ENCODE data around the gene SORBS1.

The SORBS1 gene

DNA sequence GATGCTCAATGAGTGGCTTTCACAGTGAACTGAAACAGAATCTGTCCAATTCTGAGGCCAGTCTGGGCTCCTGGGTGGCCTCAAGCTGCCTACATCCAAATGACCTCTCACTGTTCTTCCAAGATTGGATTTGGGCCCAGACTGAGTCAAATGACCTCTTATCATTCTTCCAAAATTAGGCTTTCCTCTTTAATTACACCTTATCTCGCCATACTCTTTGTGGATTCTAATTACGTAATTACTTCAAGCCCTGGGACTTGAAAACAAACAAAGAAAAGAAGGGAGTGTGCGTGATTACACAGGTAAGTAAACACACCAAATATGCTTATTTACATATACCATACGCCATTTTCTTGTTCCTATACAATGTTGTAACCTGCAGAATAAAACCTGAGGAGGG, 18.8 kb downstream of the SORBS1 start:
- no peak for DNase-seq
- H3K36me3 Mint-ChIP-seq = no peaks in the 10 kb centered on the region
- H3K9me3 Mint-ChIP-seq = no peaks in the 10 kb centered on the region
- no peaks in the 10 kb centered on the region for H3K4me1 Mint-ChIP-seq
- H3K4me3 Mint-ChIP-seq = no peak overlapping the region
- peaks cover 8% of the 10 kb centered on the region for H3K27me3 Mint-ChIP-seq
- no peak overlapping the region for H3K27ac Mint-ChIP-seq
- CTCF ChIA-PET = no interaction called here

DNA sequence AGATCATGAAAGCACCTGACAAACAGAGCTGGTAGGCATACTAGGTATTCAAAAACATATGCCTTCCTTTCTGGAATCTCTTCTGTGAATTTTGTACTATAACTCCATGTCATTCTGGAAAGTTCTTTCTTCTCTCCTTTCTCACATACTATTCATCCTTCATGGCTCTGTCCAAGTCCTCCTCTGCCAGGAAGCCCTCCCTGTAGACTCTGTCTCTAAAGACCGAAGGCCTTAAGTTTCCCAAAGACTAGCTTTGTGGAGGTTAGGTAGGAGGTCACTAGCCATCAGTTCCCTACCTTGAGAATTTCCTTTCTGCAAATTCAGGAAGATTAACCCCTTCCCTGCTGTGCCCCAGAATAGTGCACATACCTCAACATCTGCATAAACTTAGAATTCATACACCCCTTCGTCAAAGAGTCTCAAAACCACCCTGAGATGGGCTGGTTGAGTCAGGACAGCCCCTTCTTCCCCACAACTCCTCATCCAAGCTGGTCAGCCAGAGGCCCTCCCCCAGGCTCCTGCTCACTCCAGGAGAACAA, 20.6 kb downstream of the SORBS1 start:
- Mint-ChIP-seq H3K4me1 (no peaks in the 10 kb centered on the region), H3K27ac (no peak overlapping the region)
- CTCF ChIA-PET = no interaction called here

DNA sequence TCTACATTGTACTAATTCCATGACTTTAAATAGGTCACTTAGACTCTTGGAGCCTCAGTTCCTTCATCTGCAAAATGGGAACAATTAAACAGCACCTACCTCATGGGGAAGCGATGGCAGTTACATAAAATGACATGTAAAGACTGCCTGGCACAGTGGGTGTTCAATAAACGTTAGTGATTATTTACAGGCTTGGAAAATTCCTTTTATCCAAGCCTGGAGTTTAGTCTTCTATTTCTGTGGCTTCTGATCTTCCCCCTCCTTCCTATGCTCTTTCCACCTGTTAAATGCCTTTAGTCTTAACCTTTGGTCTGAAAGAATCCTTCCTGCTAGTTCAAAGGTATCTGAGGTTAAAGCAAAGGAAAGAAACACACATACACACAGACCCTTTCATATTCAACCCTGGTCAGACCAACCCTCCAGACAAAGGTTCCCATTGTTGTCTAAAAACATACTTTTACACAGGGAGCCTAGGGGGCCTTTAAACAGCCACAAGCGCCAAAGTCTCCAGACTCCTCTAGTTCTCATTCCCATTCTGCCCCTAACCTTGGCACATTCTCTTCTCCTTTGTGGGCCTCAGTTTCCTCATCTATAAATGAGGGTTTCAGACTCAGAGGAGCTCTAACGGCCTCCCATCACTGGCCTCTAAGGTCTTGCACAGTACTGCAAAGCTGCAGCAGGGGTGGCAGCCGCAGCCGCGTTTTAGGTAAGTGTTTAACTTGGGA, 21.4 kb downstream of the SORBS1 start:
- Mint-ChIP-seq H3K36me3 (no peaks in the 10 kb centered on the region), H3K27me3 (peaks cover 5% of the 10 kb centered on the region), H3K27ac (no peak overlapping the region), H3K4me3 (no peak overlapping the region), H3K9me3 (no peaks in the 10 kb centered on the region), H3K4me1 (no peaks in the 10 kb centered on the region)
- CTCF ChIA-PET = no interaction called here
- no peak for DNase-seq

More for the DNA sequence above, 20.6 kb downstream of the SORBS1 start:
- Mint-ChIP-seq H3K27me3 (peaks cover 5% of the 10 kb centered on the region), H3K9me3 (no peaks in the 10 kb centered on the region), H3K36me3 (no peaks in the 10 kb centered on the region), H3K4me3 (no peak overlapping the region)
- DNase-seq = no peak

DNA sequence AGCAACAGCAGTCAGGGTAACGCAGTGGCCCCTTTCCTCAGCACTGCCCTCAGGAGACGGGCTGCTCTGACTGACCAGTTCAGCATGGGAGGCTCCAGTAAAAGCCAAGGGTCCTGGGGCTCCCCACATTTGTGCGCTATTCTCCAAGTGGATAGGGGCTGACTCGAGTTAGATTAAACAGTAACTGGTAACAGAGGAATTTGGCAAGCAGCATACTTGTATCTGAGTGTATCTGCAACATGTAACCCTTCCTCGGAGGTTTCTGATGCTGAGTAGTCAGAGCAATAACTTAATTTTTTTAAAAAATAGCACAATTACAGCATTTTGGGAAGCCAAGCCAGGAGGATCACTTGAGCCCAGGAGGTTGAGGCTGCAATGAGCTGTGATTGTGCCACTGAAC, 22.8 kb downstream of the SORBS1 start:
- no peaks in the 10 kb centered on the region for H3K36me3 Mint-ChIP-seq
- H3K27ac Mint-ChIP-seq = no peak overlapping the region
- no peak for DNase-seq
- peaks cover 5% of the 10 kb centered on the region for H3K27me3 Mint-ChIP-seq
- H3K4me3 Mint-ChIP-seq = no peak overlapping the region
- CTCF ChIA-PET = no interaction called here
- no peaks in the 10 kb centered on the region for H3K9me3 Mint-ChIP-seq
- no peaks in the 10 kb centered on the region for H3K4me1 Mint-ChIP-seq

DNA sequence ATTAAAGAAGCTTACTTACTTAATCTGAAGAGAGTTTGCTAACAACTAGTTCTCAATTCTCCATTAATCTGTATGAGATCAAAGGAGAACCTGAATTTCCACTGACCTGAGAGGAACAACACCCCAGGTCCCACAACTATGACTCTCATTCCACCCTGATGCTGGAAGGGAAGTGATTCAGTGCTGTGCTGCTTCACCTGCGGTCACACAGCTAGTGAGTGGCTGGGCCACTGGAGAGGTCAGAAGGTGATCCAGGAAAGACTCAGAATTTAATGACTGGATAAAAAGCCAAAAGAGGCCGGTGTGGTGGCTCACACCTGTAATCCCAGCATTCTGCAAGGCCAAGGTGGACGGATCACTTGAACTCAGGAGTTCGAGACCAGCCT, 23.6 kb downstream of the SORBS1 start:
- Mint-ChIP-seq H3K27me3 (peaks cover 5% of the 10 kb centered on the region), H3K27ac (no peak overlapping the region), H3K4me3 (no peak overlapping the region), H3K9me3 (no peaks in the 10 kb centered on the region), H3K36me3 (no peaks in the 10 kb centered on the region), H3K4me1 (no peaks in the 10 kb centered on the region)
- no peak for DNase-seq
- CTCF ChIA-PET = no interaction called here

DNA sequence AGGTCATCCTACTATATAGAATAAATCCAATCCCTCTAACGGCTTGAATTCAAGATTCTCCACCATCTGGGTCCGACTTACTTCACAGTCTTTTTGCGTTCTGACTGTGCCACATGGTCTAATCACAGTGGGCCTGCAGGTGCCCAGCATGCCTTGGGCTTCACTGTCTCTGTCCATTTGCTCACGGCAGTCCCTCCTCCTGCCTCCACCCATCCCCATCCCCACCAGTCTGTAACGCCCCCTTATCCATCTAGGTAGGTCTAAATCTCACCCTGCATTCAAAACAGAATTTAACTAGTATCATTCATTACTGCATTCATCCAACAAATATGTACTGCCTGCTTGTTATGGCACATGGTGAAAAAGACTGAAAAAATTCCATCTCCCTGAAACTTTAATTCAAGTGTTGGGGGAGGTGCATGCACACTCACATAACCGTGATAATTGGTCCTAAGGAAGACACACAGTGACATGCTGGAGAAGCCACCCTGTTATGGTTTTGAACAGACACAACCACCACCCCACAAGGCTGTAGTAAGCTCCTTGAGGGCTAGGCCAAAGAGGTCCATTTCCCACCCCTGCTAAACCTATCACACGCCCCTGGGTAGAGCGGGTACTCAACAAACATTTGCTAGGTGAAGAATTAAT, 24.2 kb downstream of the SORBS1 start:
- no peak for DNase-seq
- H3K4me3 Mint-ChIP-seq = no peak overlapping the region
- no peaks in the 10 kb centered on the region for H3K36me3 Mint-ChIP-seq
- CTCF ChIA-PET = no interaction called here
- peaks cover 7% of the 10 kb centered on the region for H3K27me3 Mint-ChIP-seq
- no peak overlapping the region for H3K27ac Mint-ChIP-seq
- H3K4me1 Mint-ChIP-seq = no peaks in the 10 kb centered on the region
- no peaks in the 10 kb centered on the region for H3K9me3 Mint-ChIP-seq

DNA sequence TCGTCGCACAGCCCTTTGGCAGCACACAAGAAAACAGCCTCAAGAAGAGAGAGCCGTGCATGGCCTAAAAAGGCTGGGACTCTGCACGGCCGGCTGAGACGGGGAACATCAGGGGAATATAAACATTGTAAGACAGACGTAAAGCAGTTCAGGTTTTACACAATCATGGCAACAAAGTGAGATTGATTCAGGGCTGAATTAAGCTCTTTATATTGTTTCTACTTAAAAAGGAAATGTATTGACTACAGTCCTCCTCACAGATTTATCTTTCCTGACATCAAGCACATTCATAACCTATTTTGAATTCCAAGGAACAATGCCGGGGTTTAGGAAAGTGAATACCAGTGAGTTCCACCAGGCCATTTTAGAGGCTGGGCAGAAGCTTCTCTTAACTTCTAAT, 25.2 kb downstream of the SORBS1 start:
- Mint-ChIP-seq H3K9me3 (no peaks in the 10 kb centered on the region), H3K4me1 (no peaks in the 10 kb centered on the region), H3K27me3 (peaks cover 4% of the 10 kb centered on the region), H3K4me3 (no peak overlapping the region), H3K36me3 (no peaks in the 10 kb centered on the region), H3K27ac (no peak overlapping the region)
- no peak for DNase-seq
- CTCF ChIA-PET = interaction anchor here (0.9 kb wide), 1 partner anchor 106 kb away, joined by 3 read pairs; no protein-coding TSS in a partner anchor

DNA sequence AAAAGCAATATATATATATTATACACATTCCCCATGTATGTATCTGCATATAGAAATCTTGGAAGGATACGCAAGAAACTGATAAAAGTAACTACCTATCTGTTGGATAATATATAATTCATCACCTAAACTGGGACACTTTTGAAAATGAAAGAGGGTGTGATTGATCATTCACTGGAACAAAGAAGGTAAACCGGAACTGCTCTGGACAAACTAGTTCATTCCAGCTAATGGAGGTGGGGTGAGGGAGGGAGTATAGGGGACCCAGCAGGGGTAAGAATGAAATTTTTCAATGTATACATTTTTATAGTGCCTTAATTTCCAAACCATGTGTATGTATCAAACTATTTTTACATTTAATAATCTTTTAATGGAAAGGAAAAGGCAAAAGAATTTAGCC, 25.6 kb downstream of the SORBS1 start:
- CTCF ChIA-PET = interaction anchor here (0.9 kb wide), 1 partner anchor 105 kb away, joined by 3 read pairs; no protein-coding TSS in a partner anchor
- Mint-ChIP-seq H3K4me1 (no peaks in the 10 kb centered on the region), H3K4me3 (no peak overlapping the region), H3K27ac (no peak overlapping the region), H3K9me3 (no peaks in the 10 kb centered on the region), H3K27me3 (peaks cover 9% of the 10 kb centered on the region), H3K36me3 (no peaks in the 10 kb centered on the region)
- no peak for DNase-seq

DNA sequence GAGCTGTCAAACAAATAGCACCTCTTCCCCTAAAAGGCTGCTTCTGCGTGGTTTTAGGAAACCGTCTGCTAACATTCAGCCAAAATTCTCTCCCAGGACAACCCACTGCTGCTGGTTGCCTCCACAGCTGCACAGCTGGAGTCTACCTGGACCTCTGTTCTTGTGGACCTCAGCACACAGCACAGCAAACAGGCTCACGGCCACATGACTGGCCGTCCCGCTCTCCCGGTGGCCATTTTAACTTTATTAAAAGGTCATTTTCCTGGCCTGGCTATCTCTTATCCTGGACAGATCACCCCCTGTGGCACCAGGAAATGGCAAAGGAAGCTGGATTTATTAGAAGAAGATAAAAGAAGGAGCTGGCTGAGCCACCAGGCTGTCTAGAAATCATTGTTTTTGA, 27.6 kb downstream of the SORBS1 start:
- no peaks in the 10 kb centered on the region for H3K9me3 Mint-ChIP-seq
- H3K4me3 Mint-ChIP-seq = no peak overlapping the region
- DNase-seq = no peak
- peaks cover 11% of the 10 kb centered on the region for H3K27me3 Mint-ChIP-seq
- no peaks in the 10 kb centered on the region for H3K36me3 Mint-ChIP-seq
- no peaks in the 10 kb centered on the region for H3K4me1 Mint-ChIP-seq
- H3K27ac Mint-ChIP-seq = no peak overlapping the region
- CTCF ChIA-PET = no interaction called here

DNA sequence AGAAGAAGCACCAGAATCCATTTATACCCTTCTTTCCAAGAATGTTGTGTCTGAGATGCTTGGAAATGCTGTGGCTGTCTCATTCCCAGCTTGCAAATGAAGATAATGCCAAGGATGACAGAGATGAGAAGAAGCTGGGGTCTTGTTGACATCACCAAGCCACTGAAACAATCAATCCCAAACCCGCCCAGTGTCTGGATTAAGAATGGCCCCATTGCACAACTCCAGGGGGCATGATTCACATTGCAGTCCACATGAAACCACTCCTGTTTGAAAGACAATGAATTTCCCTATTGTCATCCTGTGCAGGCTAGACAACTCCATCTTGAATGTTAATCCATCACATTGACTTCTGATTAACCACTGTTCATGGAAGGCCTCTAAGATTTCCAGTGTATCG, 28.6 kb downstream of the SORBS1 start:
- Mint-ChIP-seq H3K4me3 (no peak overlapping the region), H3K9me3 (no peaks in the 10 kb centered on the region), H3K4me1 (no peaks in the 10 kb centered on the region), H3K36me3 (no peaks in the 10 kb centered on the region), H3K27me3 (peaks cover 11% of the 10 kb centered on the region), H3K27ac (no peak overlapping the region)
- CTCF ChIA-PET = no interaction called here
- DNase-seq = no peak

DNA sequence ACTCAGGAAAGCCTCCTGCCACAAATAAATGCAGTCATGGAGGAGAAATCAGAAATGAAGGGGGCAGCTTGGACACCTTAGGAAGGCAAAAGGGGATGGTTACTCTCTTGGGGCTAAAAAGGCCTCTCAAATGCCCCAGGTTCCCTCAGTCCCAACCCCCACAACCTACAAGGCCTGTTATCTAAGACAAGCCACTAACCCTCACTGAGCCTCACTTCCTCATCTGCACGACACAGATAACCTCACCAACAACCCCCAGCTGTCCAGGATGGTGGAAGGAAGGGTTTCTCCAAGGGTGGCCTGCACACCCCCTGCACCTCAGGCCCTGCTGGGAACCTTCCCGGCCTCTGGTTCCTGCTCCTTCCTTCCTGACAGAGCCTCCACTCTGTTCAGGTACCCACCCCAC, 29.2 kb downstream of the SORBS1 start:
- no peak for DNase-seq
- Mint-ChIP-seq H3K4me1 (no peaks in the 10 kb centered on the region), H3K4me3 (no peak overlapping the region), H3K36me3 (no peaks in the 10 kb centered on the region), H3K27ac (no peak overlapping the region), H3K27me3 (peaks cover 11% of the 10 kb centered on the region), H3K9me3 (no peaks in the 10 kb centered on the region)
- CTCF ChIA-PET = no interaction called here

DNA sequence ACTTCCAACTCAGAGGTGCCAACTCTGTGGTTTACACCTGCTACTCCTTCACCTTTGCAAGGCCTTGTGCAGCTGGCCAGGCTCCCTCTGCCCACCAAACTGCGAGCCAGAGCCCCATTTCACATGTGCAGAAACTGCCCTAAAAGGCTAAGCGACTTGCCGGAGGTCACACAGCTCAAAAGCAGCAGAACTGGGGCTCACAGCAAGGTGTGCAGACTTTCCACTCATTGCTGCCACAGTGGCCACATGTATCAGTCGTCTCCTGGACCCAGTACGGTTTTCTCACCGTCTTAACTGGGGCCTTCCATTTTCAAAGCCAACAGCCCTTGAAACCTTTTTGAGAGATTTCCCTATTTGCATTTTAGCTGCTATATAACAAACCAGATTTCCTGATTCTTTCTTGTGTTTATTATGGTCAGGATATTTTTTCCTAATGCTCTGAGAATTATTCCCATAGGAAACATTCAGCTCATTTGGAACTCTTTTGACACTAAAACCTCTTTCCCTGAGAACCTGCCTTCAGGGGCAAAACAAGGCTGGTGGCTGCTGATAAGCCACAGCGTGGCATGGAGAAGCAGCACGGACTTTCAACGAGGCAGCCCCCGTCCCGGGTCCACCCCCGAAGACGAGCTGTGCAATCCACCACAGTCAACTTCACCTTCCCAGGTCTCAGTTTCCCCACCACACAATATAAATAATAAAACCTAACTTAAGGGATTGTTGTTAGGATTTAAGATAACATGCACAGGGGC, 29.9 kb downstream of the SORBS1 start:
- DNase-seq = no peak
- no peaks in the 10 kb centered on the region for H3K4me1 Mint-ChIP-seq
- H3K27me3 Mint-ChIP-seq = peaks cover 11% of the 10 kb centered on the region
- H3K4me3 Mint-ChIP-seq = no peak overlapping the region
- CTCF ChIA-PET = no interaction called here
- no peaks in the 10 kb centered on the region for H3K36me3 Mint-ChIP-seq
- no peak overlapping the region for H3K27ac Mint-ChIP-seq
- no peaks in the 10 kb centered on the region for H3K9me3 Mint-ChIP-seq

DNA sequence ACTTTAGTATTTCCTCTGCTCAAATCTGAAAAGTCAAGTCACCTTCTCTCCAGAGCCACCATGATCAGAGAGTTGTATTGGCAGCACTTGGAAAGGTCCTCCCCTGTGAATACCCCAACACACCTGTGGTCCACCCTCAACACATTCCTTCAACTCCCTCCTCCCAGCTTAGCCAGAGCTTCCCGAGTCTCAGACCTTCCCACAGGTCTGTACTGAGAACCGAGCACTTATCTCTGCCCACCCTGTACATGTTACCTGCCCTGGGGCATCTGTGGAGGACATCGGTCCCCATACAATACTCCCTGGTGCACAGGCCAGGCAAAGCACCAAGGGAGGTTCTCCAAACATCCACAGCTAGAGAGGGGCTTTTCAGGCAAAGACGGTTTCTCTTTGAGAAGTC, 30.6 kb downstream of the SORBS1 start:
- H3K27me3 Mint-ChIP-seq = peaks cover 11% of the 10 kb centered on the region
- CTCF ChIA-PET = no interaction called here
- no peaks in the 10 kb centered on the region for H3K4me1 Mint-ChIP-seq
- H3K9me3 Mint-ChIP-seq = no peaks in the 10 kb centered on the region
- no peak for DNase-seq
- no peak overlapping the region for H3K27ac Mint-ChIP-seq
- H3K4me3 Mint-ChIP-seq = no peak overlapping the region
- H3K36me3 Mint-ChIP-seq = no peaks in the 10 kb centered on the region

DNA sequence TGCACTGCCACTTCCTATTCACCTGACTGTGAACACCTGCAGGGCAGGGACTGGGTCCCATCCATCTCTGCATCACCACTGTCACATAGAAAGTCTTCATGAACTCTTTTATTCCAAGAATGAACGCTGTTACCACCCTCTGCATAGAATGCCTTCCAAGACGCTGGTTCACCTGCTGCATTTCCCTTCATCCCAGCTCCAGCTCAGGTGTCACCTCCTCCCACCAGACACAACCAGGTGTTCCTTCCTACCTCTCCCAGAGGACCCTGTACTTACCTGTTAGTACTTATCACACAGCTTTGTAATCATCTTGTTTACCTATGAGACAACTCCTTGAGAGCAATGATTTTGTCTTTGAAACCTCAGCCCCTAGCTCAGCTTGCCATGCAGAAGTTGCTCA, 31.1 kb downstream of the SORBS1 start:
- CTCF ChIA-PET = no interaction called here
- no peaks in the 10 kb centered on the region for H3K36me3 Mint-ChIP-seq
- H3K4me1 Mint-ChIP-seq = no peaks in the 10 kb centered on the region
- H3K27ac Mint-ChIP-seq = no peak overlapping the region
- no peak overlapping the region for H3K4me3 Mint-ChIP-seq
- DNase-seq = no peak
- H3K9me3 Mint-ChIP-seq = no peaks in the 10 kb centered on the region
- peaks cover 11% of the 10 kb centered on the region for H3K27me3 Mint-ChIP-seq

DNA sequence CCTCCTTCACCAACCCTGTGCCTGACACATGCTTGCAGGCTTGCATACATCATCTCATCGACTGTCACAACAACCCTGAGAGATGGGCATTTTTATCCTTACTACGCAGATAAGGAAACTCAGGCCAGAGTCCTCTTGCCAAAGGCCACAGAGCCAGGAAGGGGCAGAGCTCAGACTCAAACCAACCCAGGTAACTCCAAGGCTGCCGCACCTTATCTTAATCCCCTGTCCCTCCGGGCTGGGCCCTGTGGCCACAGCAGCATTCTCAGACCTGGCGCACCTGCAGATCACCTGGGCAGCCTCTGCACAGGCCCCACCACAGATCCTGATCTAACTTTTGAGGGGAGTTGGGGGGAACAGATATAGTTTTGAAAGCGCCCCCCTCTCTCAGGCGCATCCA, 35.1 kb downstream of the SORBS1 start:
- CTCF ChIA-PET = no interaction called here

More for the DNA sequence above, 35.1 kb downstream of the SORBS1 start:
- Mint-ChIP-seq H3K4me1 (no peaks in the 10 kb centered on the region), H3K36me3 (no peaks in the 10 kb centered on the region), H3K27me3 (peaks cover 6% of the 10 kb centered on the region), H3K27ac (no peak overlapping the region), H3K9me3 (no peaks in the 10 kb centered on the region), H3K4me3 (no peak overlapping the region)
- DNase-seq = no peak

Data from activated naive CD4-positive, alpha-beta T cell treated with anti-CD3 and anti-CD28 coated beads, Interleukin-2, amount 10 ng/mL, durations not matched to agents 7 days and 5 days (primary cell).